Liver (tissue), 3 donors: ENCODE data around the gene OLA1.

Experiments
- CTCF ChIP-seq: fragments of 150-350 bp; IDR thresholded peaks from 2 replicates; pipeline ENCODE4 v1.5.1; 2017; ENCODE audit warnings: improper control_type of control experiment, low read depth, low read length; ENCODE audit not compliant: missing input control
- GABPA ChIP-seq, 2 donors: IDR thresholded peaks in 1 of 2; conservative IDR thresholded peaks in 1 of 2; 2 replicates each; pipeline ENCODE4 v1.6.1; 2016; ENCODE audit warnings: antibody characterized with exemption in 2 of 2, mild to moderate bottlenecking in 1 of 2, moderate library complexity in 1 of 2
- HNF4G ChIP-seq: IDR thresholded peaks from 2 replicates; pipeline ENCODE4 v1.6.1; 2016; ENCODE audit warnings: antibody characterized with exemption
- RAD21 ChIP-seq, 2 donors: IDR thresholded peaks; 2 replicates each; pipeline ENCODE4 v1.6.1; 2016; ENCODE audit warnings: antibody characterized with exemption in 2 of 2, mild to moderate bottlenecking in 2 of 2
- REST ChIP-seq: IDR thresholded peaks from 2 replicates; pipeline ENCODE4 v1.6.1; 2016; ENCODE audit warnings: antibody characterized with exemption, mild to moderate bottlenecking
- TAF1 ChIP-seq: conservative IDR thresholded peaks from 2 replicates; pipeline ENCODE4 v1.6.1; 2016; ENCODE audit warnings: antibody characterized with exemption, mild to moderate bottlenecking
- YY1 ChIP-seq: IDR thresholded peaks from 2 replicates; pipeline ENCODE4 v1.6.1; 2016; ENCODE audit warnings: antibody characterized with exemption, mild to moderate bottlenecking
- donor health status: healthy.
- donor health status: healthy.

- no peak for TF ChIP-seq CTCF
- TF ChIP-seq REST = no peak
- no peak for TF ChIP-seq YY1
- TF ChIP-seq RAD21 (IDR thresholded peaks at IDR 0.05) = no peak
- TF ChIP-seq TAF1 = no peak
- no peak for TF ChIP-seq GABPA (IDR thresholded peaks at IDR 0.05 in 1 of 2, conservative IDR thresholded peaks at IDR 0.05 in 1 of 2)
- no peak for TF ChIP-seq HNF4G
Measured at GRCh38 chr2:174094542-174094941, 153.8 kb downstream of the OLA1 start.
